Renal cortex interstitium (tissue), 11 donors: ENCODE data around the gene CAMK2D. TPM values are rescaled to one million over a fixed set of nuclear protein-coding genes. Genes with fewer than 3 reads are reported as not detected.
A peak's percentile ranks its signal among the peaks of the same experiment; 100 is the strongest.

Experiments used
- DNase-seq, 11 donors: peaks; one replicate each; pipeline ENCODE4 v3.0.0-alpha.2; 2013; ENCODE audit warnings: low read depth in 9 of 11, low spot score in 4 of 11; ENCODE audit errors: extremely low read depth in 1 of 11
- polyA plus RNA-seq, 3 donors: library from polyadenylated mRNA; unstranded; fragments of 120-200 nt; gene quantifications; one replicate each; pipeline ENCODE4 v1.2.1, GENCODE V29; 2013; ENCODE audit not compliant: insufficient read length in 3 of 3

The CAMK2D gene
- polyA plus RNA-seq, 3 donors, result 74.9 to 87.6 (median 78.2) TPM

DNA sequence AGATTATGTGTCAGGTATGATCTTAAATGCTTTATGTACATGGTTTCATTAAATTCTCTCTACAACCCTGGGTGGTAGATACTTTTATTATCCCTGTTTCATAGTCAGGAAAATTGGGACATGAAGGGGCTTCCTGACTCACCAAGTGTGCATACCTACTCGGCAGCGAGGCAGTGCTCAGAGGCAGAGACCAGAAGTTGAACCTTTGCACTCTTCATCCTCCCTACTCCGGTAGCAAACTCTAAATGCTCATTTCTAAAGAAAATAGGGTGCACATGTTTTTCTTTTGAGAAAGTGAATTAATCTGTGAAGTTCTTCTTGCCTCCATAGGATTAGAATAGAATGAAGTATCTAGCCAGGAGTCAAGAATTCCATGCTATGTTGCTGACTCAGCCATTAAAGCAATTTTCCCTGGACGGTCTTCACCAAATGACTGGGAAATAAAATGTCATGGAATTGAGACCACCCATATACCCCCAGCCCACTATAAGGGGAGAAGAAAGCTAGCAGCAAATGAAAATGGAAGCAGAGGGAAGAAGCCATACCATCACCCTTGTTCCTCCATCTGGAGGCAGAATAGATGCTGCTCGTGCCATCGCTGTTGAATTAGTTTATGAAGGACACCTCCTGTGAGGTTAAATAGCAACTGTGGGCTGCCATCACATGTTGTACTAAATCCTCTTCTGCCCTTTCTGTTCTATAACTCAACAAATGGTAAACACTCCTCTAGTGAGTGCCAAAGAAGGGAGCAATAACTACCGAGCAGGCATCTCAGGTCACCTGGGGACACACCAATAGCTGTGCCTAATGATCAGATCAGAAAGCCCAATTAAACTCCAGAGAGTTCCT, 355.4 kb downstream of the CAMK2D start:
- DNase-seq, result no peak

DNA sequence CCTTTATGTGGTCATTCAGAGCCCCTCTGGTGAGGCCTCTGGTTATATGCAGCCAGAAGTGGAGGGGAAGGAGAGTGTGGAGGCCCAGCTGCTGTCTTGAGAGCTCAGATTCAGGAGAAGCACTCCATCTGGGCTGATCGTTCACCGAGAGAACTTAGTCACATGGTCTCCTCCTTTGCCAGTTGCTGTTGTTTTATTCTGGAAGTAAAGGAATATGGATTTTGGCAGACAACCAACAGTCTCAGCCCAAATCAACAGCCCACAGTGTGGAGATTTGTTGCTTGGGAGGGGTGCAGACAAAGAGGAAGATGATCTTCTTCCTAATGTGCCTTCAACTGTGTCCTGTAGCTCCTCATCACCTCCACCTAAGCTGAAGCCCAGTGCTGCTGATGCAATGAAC, 356.7 kb downstream of the CAMK2D start:
- peak in 8 of 11 donors; percentile 25 to 67 (median 52) for DNase-seq

DNA sequence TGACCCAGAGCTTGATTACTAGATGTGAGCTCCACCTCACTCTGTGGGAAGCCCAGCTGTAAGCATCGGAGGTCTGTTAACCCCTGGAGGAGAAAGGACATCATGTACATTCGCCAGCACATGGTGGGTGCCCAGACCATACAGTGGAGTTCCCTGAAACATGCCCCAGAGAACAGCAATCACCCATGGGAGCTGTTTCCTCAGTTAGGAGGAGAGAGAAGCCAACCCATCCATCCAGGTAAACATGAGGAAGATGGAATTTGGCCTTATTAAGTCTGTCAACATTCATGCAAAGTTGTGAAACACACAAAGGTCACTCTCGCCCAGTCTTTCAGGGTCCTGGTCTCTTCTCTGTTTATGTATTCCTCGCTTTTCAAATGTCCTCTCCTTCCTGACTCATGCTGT, 357.4 kb downstream of the CAMK2D start:
- DNase-seq, result no peak

Other genes with a start within 250 kb of the CAMK2D start
- gene ARSJ, start 217.9 kb upstream of the CAMK2D start, polyA plus RNA-seq, result 10 to 100 TPM; 16.2 to 18.9 (median 16.5) TPM